HEK293 (cell line): ENCODE data around the gene ZNF423.

Source experiments
- CTCF ChIA-PET: fragments of 350-600 bp; formaldehyde crosslinking; extraction: SDS; loops from one replicate; lab custom pipeline; 2021; ENCODE audit warnings: antibody characterized with exemption; lab: Yijun Ruan, JAX
- POLR2A ChIA-PET: fragments of 300-600 bp; formaldehyde crosslinking; extraction: SDS; loops from one replicate; lab custom pipeline; 2020; ENCODE audit warnings: antibody characterized with exemption, inconsistent platforms; lab: Yijun Ruan, JAX
- H3K27ac ChIP-seq: fragments of 200-500 bp; sonication (Bioruptor generic); 2 replicates; pipeline ENCODE4 v1.5.1; 2014; ENCODE audit warnings: low read depth, low read length, control low read depth, inconsistent platforms; ENCODE audit errors: extremely low read depth
- H3K36me3 ChIP-seq, 2 experiments: fragments of 200-500 bp in 1 of 2; sonication (Bioruptor generic) in 1 of 2; 1 replicate in 1 of 2; 2 replicates in 1 of 2; pipeline ENCODE4 v1.5.1; 2014 to 2017; ENCODE audit warnings: inconsistent platforms in 2 of 2, low read length in 2 of 2; ENCODE audit not compliant: control insufficient read depth in 2 of 2, insufficient read depth in 1 of 2
- H3K4me1 ChIP-seq: fragments of 200-500 bp; sonication (Bioruptor generic); 2 replicates; pipeline ENCODE4 v1.5.1; 2014; ENCODE audit warnings: mild to moderate bottlenecking, low read length, inconsistent platforms; ENCODE audit not compliant: control insufficient read depth, insufficient read depth
- H3K4me3 ChIP-seq: 2 replicates; pipeline ENCODE4 v1.5.1; 2011; ENCODE audit warnings: low read depth, mild to moderate bottlenecking, control low read depth, low read length, moderate library complexity
- H3K9me3 ChIP-seq: fragments of 200-500 bp; sonication (Bioruptor generic); 2 replicates; pipeline ENCODE4 v1.5.1; 2014; ENCODE audit warnings: low read depth, low read length, inconsistent platforms; ENCODE audit not compliant: control insufficient read depth, insufficient read depth
- HIC1 ChIP-seq: fragments of 450-650 bp; formaldehyde crosslinking; IDR thresholded peaks from 2 replicates; pipeline ENCODE4 v1.5.1; 2016; ENCODE audit warnings: missing biosample characterization, missing genetic modification characterization
- KLF1 ChIP-seq: fragments of 450-650 bp; formaldehyde crosslinking; IDR thresholded peaks from 2 replicates; pipeline ENCODE4 v1.5.1; 2016; ENCODE audit warnings: missing biosample characterization, missing genetic modification characterization
- KLF17 ChIP-seq: fragments of 450-650 bp; formaldehyde crosslinking; IDR thresholded peaks from 2 replicates; pipeline ENCODE4 v1.5.1; 2016; ENCODE audit warnings: missing biosample characterization, missing genetic modification characterization
- PRDM10 ChIP-seq: fragments of 450-650 bp; formaldehyde crosslinking; IDR thresholded peaks from 2 replicates; pipeline ENCODE4 v1.5.1; 2016; ENCODE audit warnings: missing biosample characterization, missing genetic modification characterization
- SP3 ChIP-seq: fragments of 450-650 bp; formaldehyde crosslinking; IDR thresholded peaks from 2 replicates; pipeline ENCODE4 v1.5.1; 2016; ENCODE audit warnings: missing biosample characterization, missing genetic modification characterization
- ZBTB6 ChIP-seq: fragments of 450-650 bp; formaldehyde crosslinking; IDR thresholded peaks from 2 replicates; pipeline ENCODE4 v1.5.1; 2017; ENCODE audit warnings: missing biosample characterization, missing genetic modification characterization
- ZNF148 ChIP-seq: fragments of 450-650 bp; formaldehyde crosslinking; IDR thresholded peaks from 2 replicates; pipeline ENCODE4 v1.5.0; 2017; ENCODE audit warnings: missing biosample characterization, missing genetic modification characterization, borderline replicate concordance
- ZNF155 ChIP-seq: fragments of 450-650 bp; formaldehyde crosslinking; IDR thresholded peaks from 2 replicates; pipeline ENCODE4 v1.5.1; 2016; ENCODE audit warnings: missing biosample characterization, missing genetic modification characterization
- ZNF202 ChIP-seq: fragments of 450-650 bp; formaldehyde crosslinking; IDR thresholded peaks from 2 replicates; pipeline ENCODE4 v1.5.1; 2016; ENCODE audit warnings: missing biosample characterization, missing genetic modification characterization, borderline replicate concordance
- ZNF26 ChIP-seq: fragments of 450-650 bp; formaldehyde crosslinking; IDR thresholded peaks from 2 replicates; pipeline ENCODE4 v1.5.1; 2016; ENCODE audit warnings: missing biosample characterization, missing genetic modification characterization
- ZNF366 ChIP-seq: fragments of 450-650 bp; formaldehyde crosslinking; conservative IDR thresholded peaks from 2 replicates; pipeline ENCODE4 v1.5.1; 2016; ENCODE audit warnings: missing biosample characterization, missing genetic modification characterization
- ZNF561 ChIP-seq: fragments of 450-650 bp; IDR thresholded peaks from 2 replicates; pipeline ENCODE4 v1.5.1; 2018; ENCODE audit warnings: missing biosample characterization, missing genetic modification characterization, borderline replicate concordance
- ZNF624 ChIP-seq: fragments of 450-650 bp; formaldehyde crosslinking; IDR thresholded peaks from 2 replicates; pipeline ENCODE4 v1.5.1; 2017; ENCODE audit warnings: missing biosample characterization, missing genetic modification characterization
- ZNF626 ChIP-seq: fragments of 450-650 bp; sonication (Bioruptor Pico); formaldehyde crosslinking; IDR thresholded peaks from 2 replicates; pipeline ENCODE4 v1.5.1; 2018; ENCODE audit warnings: missing biosample characterization, missing genetic modification characterization, inconsistent platforms
- ZNF768 ChIP-seq: fragments of 450-650 bp; formaldehyde crosslinking; IDR thresholded peaks from 2 replicates; pipeline ENCODE4 v1.5.1; 2018; ENCODE audit warnings: missing biosample characterization, mild to moderate bottlenecking, missing genetic modification characterization
- ZNF785 ChIP-seq: fragments of 450-650 bp; formaldehyde crosslinking; IDR thresholded peaks from 2 replicates; pipeline ENCODE4 v1.5.1; 2016; ENCODE audit warnings: missing biosample characterization, missing genetic modification characterization
- ZNF843 ChIP-seq: fragments of 450-650 bp; formaldehyde crosslinking; IDR thresholded peaks from 2 replicates; pipeline ENCODE4 v1.5.1; 2016; ENCODE audit warnings: missing biosample characterization, missing genetic modification characterization

ZNF423 gene

GRCh38 chr16:49684696-49685095 lies 171.2 kb downstream of the ZNF423 start:
- no peak for TF ChIP-seq ZNF768 (tag by site-specific recombination)
- TF ChIP-seq ZBTB6, result no peak
- no peak for TF ChIP-seq SP3
- no peak for TF ChIP-seq ZNF155 (tag by site-specific recombination)
- no peak for TF ChIP-seq ZNF624 (tag by site-specific recombination)
- no peak for TF ChIP-seq ZNF843
- no peak for TF ChIP-seq ZNF148
- no peak for TF ChIP-seq ZNF785 (tag by site-specific recombination)
- no peak for TF ChIP-seq ZNF26 (tag by site-specific recombination)
- no peak for TF ChIP-seq KLF1 (tag by site-specific recombination)
- no peak for TF ChIP-seq ZNF626
- TF ChIP-seq HIC1 (tag by site-specific recombination), result no peak
- no peak for TF ChIP-seq KLF17 (tag by site-specific recombination)
- TF ChIP-seq ZNF561 (tag by site-specific recombination), result no peak
- no peak for TF ChIP-seq PRDM10 (tag by site-specific recombination)
- no peak for TF ChIP-seq ZNF366 (tag by site-specific recombination)
- no peak for TF ChIP-seq ZNF202 (tag by site-specific recombination)
- H3K9me3 ChIP-seq, result no peaks in the 10 kb centered on the region
- CTCF ChIA-PET, result no interaction called here

More at GRCh38 chr16:49684696-49685095, 171.2 kb downstream of the ZNF423 start:
- Histone ChIP-seq H3K4me3 (no peak overlapping the region), H3K36me3 (no peaks in the 10 kb centered on the region), H3K4me1 (no peaks in the 10 kb centered on the region), H3K27ac (no peak overlapping the region)
- POLR2A ChIA-PET, result no interaction called here
